Measurements from ENCODE around the gene ABR. TPM values are rescaled to one million over a fixed set of nuclear protein-coding genes. Genes with fewer than 3 reads are reported as not detected.
"Not testable (repeated sequence)": the region's sequence is repeated elsewhere in the genome, so short reads cannot be mapped to it uniquely, and the experiment has no call there.

ABR gene
- total and polyA plus RNA-seq, 2 of the 13 experiments (the other 11 are each of a cell fraction or from before 2014, with no cell fraction given): 12.4 to 40.4 TPM

- TF ChIP-seq MAX (IDR thresholded peaks at IDR 0.05) (0 out of 2 replicates have a peak, but pooled peaks have one; percentile 25), MED1 (CRISPR knock-in tag; IDR thresholded peaks at IDR 0.05) (no peak), ZNF124 (CRISPR knock-in tag; IDR thresholded peaks at IDR 0.05) (no peak), FOSL1 (CRISPR knock-in tag; IDR thresholded peaks at IDR 0.05; ENCODE audit: borderline replicate concordance) (peak; percentile 67; the same call in 1 of the 2 replicates), TAF15 (IDR thresholded peaks at IDR 0.05; ENCODE audit: low read depth, low read length, poor library complexity, severe bottlenecking) (no peak)
Observed at GRCh38 chr17:1067282-1067956, 112.4 kb downstream of the ABR start (continued).

GRCh38 chr17:1065416-1065815 lies 114.4 kb downstream of the ABR start:
- H3K9ac ChIP-seq (ENCODE audit: insufficient read depth, low read depth, low read length); H3K27ac ChIP-seq (ENCODE audit: extremely low read length, insufficient read depth, low read length); H3K27me3 ChIP-seq (ENCODE audit: control insufficient read depth in 1 of 2, insufficient read depth in 2 of 2, low read length in 2 of 2); H3K79me2 ChIP-seq (ENCODE audit: insufficient read depth, low read length); POLR2A ChIA-PET; in situ Hi-C loops (cut with HindIII; ENCODE audit: extremely low pct_ligation_motif_present, low pct_unique_long_range_greater_than_20kb); H3K36me3 ChIP-seq (replicated peaks in 1 of 2; ENCODE audit: control insufficient read depth in 1 of 2, insufficient read depth in 2 of 2, low read length in 2 of 2); intact Hi-C loops (cut with micrococcal nuclease; ENCODE audit: unreplicated experiment); CTCF ChIA-PET (ENCODE audit: low intra/inter-chr PET ratio, low total read pairs); H3K4me3 ChIP-seq (replicated peaks in 1 of 3; ENCODE audit: insufficient read depth in 1 of 3, low read depth in 2 of 3, low read length in 3 of 3); DNase-seq (ENCODE audit: low spot score); H2AFZ ChIP-seq (ENCODE audit: low read length); H3K4me2 ChIP-seq (ENCODE audit: low read depth, low read length); H4K20me1 ChIP-seq (ENCODE audit: insufficient read depth, low read length); BruUV-seq (replicated peaks); ATAC-seq; FAIRE-seq; H3K9me3 ChIP-seq (ENCODE audit: low read length): not testable (repeated sequence)
- H3K4me1 ChIP-seq (ENCODE audit: insufficient read depth, low read length): peaks cover 16% of the 10 kb centered on the region
- TF ChIP-seq ZFP90 (CRISPR knock-in tag; IDR thresholded peaks at IDR 0.05; ENCODE audit: borderline replicate concordance): peak; percentile 94
- 31% methylated on average over 3 of the region's 4 CpGs for WGBS (ENCODE audit: low lambda C conversion rate)

- Histone ChIP-seq H3K4me3 (replicated peaks in 1 of 3; ENCODE audit: insufficient read depth in 1 of 3, low read depth in 2 of 3, low read length in 3 of 3) (no peak overlapping the region), H3K4me1 (ENCODE audit: insufficient read depth, low read length) (no peaks in the 10 kb centered on the region), H3K9ac (ENCODE audit: insufficient read depth, low read depth, low read length) (no peak overlapping the region), H2AFZ (ENCODE audit: low read length) (no peak overlapping the region), H4K20me1 (ENCODE audit: insufficient read depth, low read length) (no peaks in the 10 kb centered on the region), H3K36me3 (replicated peaks in 1 of 2; ENCODE audit: control insufficient read depth in 1 of 2, insufficient read depth in 2 of 2, low read length in 2 of 2) (peaks cover 4 to 8% of the 10 kb centered on the region in 2 experiments; a peak in 3 of 5 replicates), H3K27me3 (ENCODE audit: control insufficient read depth in 1 of 2, insufficient read depth in 2 of 2, low read length in 2 of 2) (no peaks in the 10 kb centered on the region), H3K27ac (ENCODE audit: extremely low read length, insufficient read depth, low read length) (no peak overlapping the region), H3K79me2 (ENCODE audit: insufficient read depth, low read length) (no peaks in the 10 kb centered on the region), H3K4me2 (ENCODE audit: low read depth, low read length) (no peak overlapping the region), H3K9me3 (ENCODE audit: low read length) (no peaks in the 10 kb centered on the region)
- intact Hi-C loops (cut with micrococcal nuclease; ENCODE audit: unreplicated experiment): no loop called here
- ChIA-PET CTCF (ENCODE audit: low intra/inter-chr PET ratio, low total read pairs) (no interaction called here), POLR2A (no interaction called here)
- FAIRE-seq (no peak), ATAC-seq (no peak), DNase-seq (ENCODE audit: low spot score) (no peak)
- in situ Hi-C loops (cut with HindIII; ENCODE audit: extremely low pct_ligation_motif_present, low pct_unique_long_range_greater_than_20kb): no loop called here
- no TSS peak for BruUV-seq (replicated peaks)
- TF ChIP-seq ZNF451 (CRISPR knock-in tag; IDR thresholded peaks at IDR 0.05) (no peak), FOSL2 (CRISPR knock-in tag; IDR thresholded peaks at IDR 0.05) (0 out of 2 replicates have a peak, but pooled peaks have one; percentile 16), NONO (IDR thresholded peaks at IDR 0.05) (no peak), NONO (CRISPR knock-in tag; conservative IDR thresholded peaks at IDR 0.05) (no peak)
- 94% methylated on average over 7 of the region's 11 CpGs for WGBS (ENCODE audit: low lambda C conversion rate)
Observed at GRCh38 chr17:1060991-1061390, 118.8 kb downstream of the ABR start.
